IMR-90 (cell line): ENCODE measurements around the gene INPP4A. TPM values are rescaled to one million over a fixed set of nuclear protein-coding genes. Genes with fewer than 3 reads are reported as not detected.

Experiments used
- ATAC-seq: fragments of 200-7000 bp; cut with Tn5 transposase; 2 replicates; pipeline ENCODE4 v1.9.1; 2020; ENCODE audit warnings: low read depth, mild to moderate bottlenecking, moderate library complexity
- BruUV-seq: library from RNA; stranded (reverse); fragments of 400-500 nt; replicated peaks from 2 replicates; lab custom pipeline; 2021; lab: Mats Ljungman, UMichigan
- CTCF ChIA-PET: fragments of 300-600 bp; formaldehyde crosslinking; extraction: SDS; loops from one replicate; lab custom pipeline; 2021; ENCODE audit warnings: antibody characterized with exemption; lab: Yijun Ruan, JAX
- POLR2A ChIA-PET: fragments of 300-600 bp; sonication (Branson Sonifier 250); formaldehyde crosslinking; loops from one replicate; lab custom pipeline; 2022; ENCODE audit warnings: antibody characterized with exemption; ENCODE audit not compliant: unreplicated experiment; lab: Charles Lee
- DNase-seq: peaks from one replicate; pipeline ENCODE4 v3.0.0; 2013
- H2AFZ ChIP-seq: replicated peaks from 2 replicates; pipeline ENCODE3; 2013; ENCODE audit warnings: low read length, mild to moderate bottlenecking; ENCODE audit not compliant: poor library complexity
- H2AK5ac ChIP-seq: 2 replicates; pipeline ENCODE4 v1.6.1; 2013; ENCODE audit warnings: low read depth, low read length, inconsistent platforms
- H2AK9ac ChIP-seq: replicated peaks from 2 replicates; pipeline ENCODE3; 2013; ENCODE audit warnings: mild to moderate bottlenecking, low read depth, low read length, moderate library complexity; ENCODE audit not compliant: poor library complexity
- H2BK120ac ChIP-seq: 2 replicates; pipeline ENCODE4 v1.6.1; 2013; ENCODE audit warnings: low read depth, low read length, inconsistent platforms
- H2BK15ac ChIP-seq: 3 replicates; pipeline ENCODE4 v1.6.1; 2013; ENCODE audit warnings: low read depth, low read length, inconsistent platforms
- H2BK20ac ChIP-seq: 2 replicates; pipeline ENCODE4 v1.6.1; 2013; ENCODE audit warnings: low read depth, mild to moderate bottlenecking, inconsistent platforms, low read length, moderate library complexity
- H2BK5ac ChIP-seq: 2 replicates; pipeline ENCODE4 v1.6.1; 2013; ENCODE audit warnings: mild to moderate bottlenecking, low read depth, low read length, inconsistent platforms; ENCODE audit not compliant: poor library complexity, severe bottlenecking
- H3K14ac ChIP-seq: replicated peaks from 2 replicates; pipeline ENCODE4 v1.6.1; 2013; ENCODE audit warnings: low read depth, low read length, inconsistent platforms
- H3K18ac ChIP-seq: 2 replicates; pipeline ENCODE4 v1.6.1; 2013; ENCODE audit warnings: low read depth, low read length, control low read depth
- H3K23ac ChIP-seq: 2 replicates; pipeline ENCODE4 v1.6.1; 2013; ENCODE audit warnings: low read depth, low read length, inconsistent platforms
- H3K27ac ChIP-seq: 2 replicates; pipeline ENCODE4 v1.5.1; 2013; ENCODE audit warnings: mild to moderate bottlenecking, control low read depth, low read length; ENCODE audit not compliant: insufficient read depth
- H3K27me3 ChIP-seq: 2 replicates; pipeline ENCODE4 v1.6.1; 2013; ENCODE audit warnings: low read length; ENCODE audit not compliant: control insufficient read depth, insufficient read depth
- H3K36me3 ChIP-seq: 2 replicates; pipeline ENCODE4 v1.6.1; 2013; ENCODE audit warnings: low read length, mixed read lengths; ENCODE audit not compliant: control insufficient read depth, insufficient read depth
- H3K4ac ChIP-seq: 2 replicates; pipeline ENCODE4 v1.6.1; 2013; ENCODE audit warnings: low read depth, low read length, inconsistent platforms
- H3K4me1 ChIP-seq: 2 replicates; pipeline ENCODE4 v1.6.1; 2013; ENCODE audit warnings: low read length, mixed read lengths; ENCODE audit not compliant: control insufficient read depth, insufficient read depth
- H3K4me2 ChIP-seq: 2 replicates; pipeline ENCODE4 v1.6.1; 2013; ENCODE audit warnings: low read depth, mild to moderate bottlenecking, control low read depth, low read length, moderate library complexity
- H3K4me3 ChIP-seq: 2 replicates; pipeline ENCODE4 v1.5.1; 2013; ENCODE audit warnings: low read depth, mild to moderate bottlenecking, control low read depth, low read length, moderate library complexity; ENCODE audit not compliant: insufficient read depth
- H3K56ac ChIP-seq: 2 replicates; pipeline ENCODE4 v1.6.1; 2013; ENCODE audit warnings: low read length, inconsistent platforms; ENCODE audit not compliant: insufficient read depth; ENCODE audit errors: extremely low read depth
- H3K79me1 ChIP-seq, 2 experiments: 2 replicates each; pipeline ENCODE4 v1.6.1; 2013; ENCODE audit warnings: low read length in 2 of 2, inconsistent platforms in 1 of 2, low read depth in 1 of 2
- H3K9ac ChIP-seq: 2 replicates; pipeline ENCODE4 v1.6.1; 2013; ENCODE audit warnings: low read depth, low read length, control low read depth
- H3K9me1 ChIP-seq: 2 replicates; pipeline ENCODE4 v1.6.1; 2013; ENCODE audit warnings: low read length, inconsistent platforms; ENCODE audit not compliant: insufficient read depth
- H3K9me3 ChIP-seq: 2 replicates; pipeline ENCODE4 v1.6.1; 2013; ENCODE audit warnings: low read length; ENCODE audit not compliant: control insufficient read depth, insufficient read depth
- H4K20me1 ChIP-seq: 2 replicates; pipeline ENCODE4 v1.6.1; 2013; ENCODE audit warnings: low read length, inconsistent platforms; ENCODE audit not compliant: insufficient read depth
- H4K5ac ChIP-seq: 2 replicates; pipeline ENCODE4 v1.6.1; 2013; ENCODE audit warnings: mild to moderate bottlenecking, low read depth, low read length, control low read depth
- H4K8ac ChIP-seq, 2 experiments: 2 replicates each; pipeline ENCODE4 v1.6.1; 2013; ENCODE audit warnings: low read depth in 2 of 2, low read length in 2 of 2, control low read depth in 1 of 2, inconsistent platforms in 1 of 2
- H4K91ac ChIP-seq: 2 replicates; pipeline ENCODE4 v1.6.1; 2013; ENCODE audit warnings: low read depth, low read length, inconsistent platforms; ENCODE audit not compliant: insufficient read depth
- POLR2A ChIP-seq: IDR thresholded peaks from 2 replicates; pipeline ENCODE4 v1.6.1; 2012; ENCODE audit warnings: mild to moderate bottlenecking, low read depth, low read length
- WGBS, 2 experiments: methylation state at CpG; one replicate each; pipeline versions ENCODE4 v1.1.5 to v1.1.7; 2013; ENCODE audit warnings: missing lambda C conversion rate in 2 of 2; ENCODE audit not compliant: insufficient read length in 1 of 2; ENCODE audit errors: extremely low coverage in 2 of 2; 5-methylcytosine and 5-hydroxymethylcytosine counted together
- dilution Hi-C: fragments of 300-500 bp; cut with HindIII; formaldehyde crosslinking; loops from one replicate; pipeline ENCODE4 v1.14.3; 2018; ENCODE audit warnings: low sequenced_read_pairs; ENCODE audit not compliant: unreplicated experiment
- in situ Hi-C: fragments of 300-500 bp; cut with MboI; formaldehyde crosslinking; loops from 3 replicates; pipeline ENCODE4 v1.14.3; 2019; ENCODE audit warnings: low sequenced_read_pairs, inconsistent platforms, mixed read lengths
- intact Hi-C: fragments of 100-400 bp; cut with micrococcal nuclease; formaldehyde crosslinking; loops from 2 replicates; pipeline ENCODE4 v1.10.0; 2022
- polyA plus RNA-seq, 3 experiments: library from polyadenylated mRNA; depleted of rRNA; stranded (reverse); fragments of >200 nt; gene quantifications; 2 replicates each; pipeline ENCODE4 v1.2.3, GENCODE V29; 2012; ENCODE audit warnings: low replicate concordance in 1 of 3
- total RNA-seq: library from RNA; depleted of rRNA; stranded (reverse); fragments of >200 nt; gene quantifications from 2 replicates; pipeline ENCODE4 v1.2.3, GENCODE V29; 2012
- TF ChIP-seq, protein P1 (sequence below): conservative IDR thresholded peaks from 2 replicates; pipeline ENCODE4 v1.5.1; 2012; ENCODE audit warnings: mild to moderate bottlenecking, low read depth, low read length, improper control_type of control experiment

The INPP4A gene
- total and polyA plus RNA-seq, 2 of the 4 experiments (the other 2 are of a cell fraction), result 14.5 to 27.1 TPM

DNA sequence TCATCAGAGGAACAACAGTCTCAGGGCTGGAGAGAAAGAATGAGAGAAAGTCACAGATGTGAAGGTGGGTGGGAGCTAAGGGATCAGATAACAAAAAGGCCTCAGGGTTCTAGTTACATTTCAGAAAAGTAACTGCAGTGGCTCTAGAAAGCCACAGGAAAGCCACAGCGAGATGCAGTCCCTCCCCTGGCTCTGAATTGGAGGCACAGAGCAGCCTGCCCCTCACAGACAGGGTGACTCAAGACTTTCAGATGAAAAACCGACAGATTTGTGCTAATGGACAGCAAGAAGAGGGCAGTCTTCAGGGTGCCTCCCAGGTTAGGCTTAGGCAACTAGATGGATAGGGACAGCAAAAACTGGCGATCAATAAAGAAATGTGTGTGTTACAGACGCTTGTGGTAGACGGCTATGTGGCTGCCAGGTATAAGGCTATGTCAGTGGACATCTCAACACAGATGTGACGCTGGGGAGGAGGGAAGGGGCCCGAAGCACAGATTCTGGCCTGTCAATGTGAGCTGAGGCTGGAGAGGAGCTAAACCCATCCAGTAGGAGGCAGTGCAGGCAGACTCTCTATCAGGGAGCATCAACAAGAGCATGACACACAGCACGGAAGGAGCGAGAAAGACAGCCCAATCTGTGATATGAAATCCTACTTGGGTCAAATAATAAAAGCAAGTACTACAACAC lies 189.9 kb downstream of the INPP4A start:
- no peaks in the 10 kb centered on the region for H3K9me1 ChIP-seq
- BruUV-seq, result no TSS peak
- H3K4me1 ChIP-seq, result no peaks in the 10 kb centered on the region
- H3K36me3 ChIP-seq, result no peaks in the 10 kb centered on the region
- H3K9me3 ChIP-seq, result no peaks in the 10 kb centered on the region
- H4K5ac ChIP-seq, result no peak overlapping the region
- POLR2A ChIA-PET, result no interaction called here
- no peak overlapping the region for H3K27ac ChIP-seq
- H3K27me3 ChIP-seq, result peaks cover 7% of the 10 kb centered on the region
- H2BK15ac ChIP-seq, result no peak overlapping the region
- WGBS, 2 experiments, result 29% methylated on average over 4 of the region's 9 CpGs; no CpG with 5 or more reads in 1 of the 2 experiments
- no peak overlapping the region for H3K4me3 ChIP-seq
- no peak overlapping the region for H2BK5ac ChIP-seq
- in situ Hi-C loops, result loop anchor here (25.0 kb wide), 1 partner anchor 878 kb away; no protein-coding TSS in a partner anchor
- no peak overlapping the region for H3K9ac ChIP-seq
- H3K18ac ChIP-seq, result no peak overlapping the region
- no peak overlapping the region for H3K23ac ChIP-seq
- no peak overlapping the region for H2AK5ac ChIP-seq
- H4K91ac ChIP-seq, result no peak overlapping the region
- no peak overlapping the region for H3K4ac ChIP-seq
- no peaks in the 10 kb centered on the region for H3K79me1 ChIP-seq
- no peak overlapping the region for H3K56ac ChIP-seq
- intact Hi-C loops, result no loop called here
- dilution Hi-C loops, result no loop called here
- DNase-seq, result no peak
- CTCF ChIA-PET, result interaction anchor here (0.6 kb wide), 1 partner anchor 553 kb away, joined by 4 read pairs; no protein-coding TSS in a partner anchor
- no peaks in the 10 kb centered on the region for H4K20me1 ChIP-seq
- no peak for TF ChIP-seq POLR2A
- TF ChIP-seq, protein P1, sequence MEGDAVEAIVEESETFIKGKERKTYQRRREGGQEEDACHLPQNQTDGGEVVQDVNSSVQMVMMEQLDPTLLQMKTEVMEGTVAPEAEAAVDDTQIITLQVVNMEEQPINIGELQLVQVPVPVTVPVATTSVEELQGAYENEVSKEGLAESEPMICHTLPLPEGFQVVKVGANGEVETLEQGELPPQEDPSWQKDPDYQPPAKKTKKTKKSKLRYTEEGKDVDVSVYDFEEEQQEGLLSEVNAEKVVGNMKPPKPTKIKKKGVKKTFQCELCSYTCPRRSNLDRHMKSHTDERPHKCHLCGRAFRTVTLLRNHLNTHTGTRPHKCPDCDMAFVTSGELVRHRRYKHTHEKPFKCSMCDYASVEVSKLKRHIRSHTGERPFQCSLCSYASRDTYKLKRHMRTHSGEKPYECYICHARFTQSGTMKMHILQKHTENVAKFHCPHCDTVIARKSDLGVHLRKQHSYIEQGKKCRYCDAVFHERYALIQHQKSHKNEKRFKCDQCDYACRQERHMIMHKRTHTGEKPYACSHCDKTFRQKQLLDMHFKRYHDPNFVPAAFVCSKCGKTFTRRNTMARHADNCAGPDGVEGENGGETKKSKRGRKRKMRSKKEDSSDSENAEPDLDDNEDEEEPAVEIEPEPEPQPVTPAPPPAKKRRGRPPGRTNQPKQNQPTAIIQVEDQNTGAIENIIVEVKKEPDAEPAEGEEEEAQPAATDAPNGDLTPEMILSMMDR, result peak; percentile 23; the same call in 1 of the 2 replicates
- H3K4me2 ChIP-seq, result no peak overlapping the region
- H4K8ac ChIP-seq, result no peak overlapping the region
- ATAC-seq, result peak; percentile 63; the same call in 1 of the 2 replicates
- no peak overlapping the region for H2AK9ac ChIP-seq
- no peak overlapping the region for H2AFZ ChIP-seq
- H3K14ac ChIP-seq, result no peak overlapping the region; the same call in 1 of the 2 replicates
- H2BK20ac ChIP-seq, result no peak overlapping the region
- H2BK120ac ChIP-seq, result no peak overlapping the region
